Loucy (cell line): Measurements from ENCODE around the gene ABHD12B.

Experiments
- CTCF ChIP-seq: fragments of 200-600 bp; sonication (generic); conservative IDR thresholded peaks from 2 replicates; pipeline ENCODE4 v1.5.1; 2014; ENCODE audit warnings: mild to moderate bottlenecking, antibody characterized with exemption, low read length
- EZH2phosphoT487 ChIP-seq: fragments of 200-600 bp; IDR thresholded peaks from 2 replicates; pipeline ENCODE4 v1.6.1; 2018; ENCODE audit warnings: antibody characterized with exemption, mild to moderate bottlenecking, moderate library complexity, borderline replicate concordance

GRCh38 chr14:50943261-50943942, 71.5 kb downstream of the ABHD12B start:
- TF ChIP-seq CTCF, result no peak
- TF ChIP-seq EZH2phosphoT487, result no peak
